BE2C (cell line): ENCODE results near the gene GJD3.

ENCODE experiments used
- DNase-seq: peaks from one replicate; pipeline ENCODE4 v3.0.0-alpha.2; 2020
- H3K27me3 ChIP-seq: fragments of 250-450 bp; sonication (Bioruptor Pico); 2 replicates; pipeline ENCODE4 v1.5.1; 2020; ENCODE audit warnings: mild to moderate bottlenecking
- H3K36me3 ChIP-seq: fragments of 250-450 bp; sonication (Bioruptor Pico); 2 replicates; pipeline ENCODE4 v1.5.1; 2020; ENCODE audit warnings: mild to moderate bottlenecking
- H3K4me1 ChIP-seq: fragments of 250-450 bp; sonication (Bioruptor Pico); 2 replicates; pipeline ENCODE4 v1.5.1; 2020
- H3K4me3 ChIP-seq: 2 replicates; pipeline ENCODE4 v1.5.1; 2011; ENCODE audit warnings: low read depth, low read length
- H3K9me3 ChIP-seq: fragments of 250-450 bp; sonication (Bioruptor Pico); 2 replicates; pipeline ENCODE4 v1.5.1; 2020
- TF ChIP-seq, protein P1 (sequence below): IDR thresholded peaks from 2 replicates; pipeline ENCODE4 v1.5.1; 2012; ENCODE audit warnings: mild to moderate bottlenecking, low read depth, low read length

The GJD3 gene

DNA sequence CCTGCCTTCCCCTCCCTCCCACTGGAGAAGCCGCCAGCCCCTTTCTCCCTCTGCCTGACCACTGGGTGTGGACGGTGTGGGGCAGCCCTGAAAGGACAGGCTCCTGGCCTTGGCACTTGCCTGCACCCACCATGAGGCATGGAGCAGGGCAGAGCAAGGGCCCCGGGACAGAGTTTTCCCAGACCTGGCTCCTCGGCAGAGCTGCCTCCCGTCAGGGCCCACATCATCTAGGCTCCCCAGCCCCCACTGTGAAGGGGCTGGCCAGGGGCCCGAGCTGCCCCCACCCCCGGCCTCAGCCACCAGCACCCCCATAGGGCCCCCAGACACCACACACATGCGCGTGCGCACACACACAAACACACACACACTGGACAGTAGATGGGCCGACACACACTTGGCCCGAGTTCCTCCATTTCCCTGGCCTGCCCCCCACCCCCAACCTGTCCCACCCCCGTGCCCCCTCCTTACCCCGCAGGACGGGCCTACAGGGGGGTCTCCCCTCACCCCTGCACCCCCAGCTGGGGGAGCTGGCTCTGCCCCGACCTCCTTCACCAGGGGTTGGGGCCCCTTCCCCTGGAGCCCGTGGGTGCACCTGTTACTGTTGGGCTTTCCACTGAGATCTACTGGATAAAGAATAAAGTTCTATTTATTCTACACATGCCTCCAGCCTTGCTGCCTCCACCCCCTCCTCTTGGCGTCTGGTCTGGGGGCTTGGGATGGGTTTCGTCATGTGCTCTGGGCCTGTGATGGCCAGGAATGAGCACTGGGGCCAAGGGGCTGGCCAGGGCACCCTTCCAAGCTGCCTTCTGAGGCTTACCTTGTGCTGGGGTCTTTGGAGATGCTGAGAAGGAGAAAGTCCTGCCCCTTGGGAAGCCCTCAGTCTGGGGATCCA is 7.3 kb downstream of the GJD3 start:
- Histone ChIP-seq H3K4me3 (no peak overlapping the region), H3K36me3 (peaks cover 39% of the 10 kb centered on the region), H3K4me1 (peaks cover 40% of the 10 kb centered on the region), H3K9me3 (no peaks in the 10 kb centered on the region), H3K27me3 (no peaks in the 10 kb centered on the region)
- no peak for DNase-seq
- TF ChIP-seq, protein P1, sequence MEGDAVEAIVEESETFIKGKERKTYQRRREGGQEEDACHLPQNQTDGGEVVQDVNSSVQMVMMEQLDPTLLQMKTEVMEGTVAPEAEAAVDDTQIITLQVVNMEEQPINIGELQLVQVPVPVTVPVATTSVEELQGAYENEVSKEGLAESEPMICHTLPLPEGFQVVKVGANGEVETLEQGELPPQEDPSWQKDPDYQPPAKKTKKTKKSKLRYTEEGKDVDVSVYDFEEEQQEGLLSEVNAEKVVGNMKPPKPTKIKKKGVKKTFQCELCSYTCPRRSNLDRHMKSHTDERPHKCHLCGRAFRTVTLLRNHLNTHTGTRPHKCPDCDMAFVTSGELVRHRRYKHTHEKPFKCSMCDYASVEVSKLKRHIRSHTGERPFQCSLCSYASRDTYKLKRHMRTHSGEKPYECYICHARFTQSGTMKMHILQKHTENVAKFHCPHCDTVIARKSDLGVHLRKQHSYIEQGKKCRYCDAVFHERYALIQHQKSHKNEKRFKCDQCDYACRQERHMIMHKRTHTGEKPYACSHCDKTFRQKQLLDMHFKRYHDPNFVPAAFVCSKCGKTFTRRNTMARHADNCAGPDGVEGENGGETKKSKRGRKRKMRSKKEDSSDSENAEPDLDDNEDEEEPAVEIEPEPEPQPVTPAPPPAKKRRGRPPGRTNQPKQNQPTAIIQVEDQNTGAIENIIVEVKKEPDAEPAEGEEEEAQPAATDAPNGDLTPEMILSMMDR: no peak

DNA sequence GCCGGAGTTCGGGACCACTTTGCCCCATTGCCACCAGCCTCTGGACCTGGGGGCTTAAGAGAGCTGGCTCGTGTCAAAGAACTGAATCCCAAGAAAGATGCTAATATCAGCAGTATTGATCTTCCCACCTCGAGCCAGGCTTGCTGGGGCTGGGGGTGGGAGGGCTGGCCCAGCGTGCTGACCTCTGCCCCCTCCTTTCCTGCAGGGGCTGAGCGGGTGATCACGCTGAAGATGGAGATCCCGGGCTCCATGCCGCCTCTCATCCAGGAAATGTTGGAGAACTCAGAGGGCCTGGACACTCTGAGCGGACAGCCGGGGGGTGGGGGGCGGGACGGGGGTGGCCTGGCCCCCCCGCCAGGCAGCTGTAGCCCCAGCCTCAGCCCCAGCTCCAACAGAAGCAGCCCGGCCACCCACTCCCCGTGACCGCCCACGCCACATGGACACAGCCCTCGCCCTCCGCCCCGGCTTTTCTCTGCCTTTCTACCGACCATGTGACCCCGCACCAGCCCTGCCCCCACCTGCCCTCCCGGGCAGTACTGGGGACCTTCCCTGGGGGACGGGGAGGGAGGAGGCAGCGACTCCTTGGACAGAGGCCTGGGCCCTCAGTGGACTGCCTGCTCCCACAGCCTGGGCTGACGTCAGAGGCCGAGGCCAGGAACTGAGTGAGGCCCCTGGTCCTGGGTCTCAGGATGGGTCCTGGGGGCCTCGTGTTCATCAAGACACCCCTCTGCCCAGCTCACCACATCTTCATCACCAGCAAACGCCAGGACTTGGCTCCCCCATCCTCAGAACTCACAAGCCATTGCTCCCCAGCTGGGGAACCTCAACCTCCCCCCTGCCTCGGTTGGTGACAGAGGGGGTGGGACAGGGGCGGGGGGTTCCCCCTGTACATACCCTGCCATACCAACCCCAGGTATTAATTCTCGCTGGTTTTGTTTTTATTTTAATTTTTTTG is 8.5 kb downstream of the GJD3 start:
- H3K4me1 ChIP-seq: peaks cover 51% of the 10 kb centered on the region
- TF ChIP-seq, protein P1: no peak
- DNase-seq: no peak
- peaks cover 46% of the 10 kb centered on the region for H3K36me3 ChIP-seq
- H3K9me3 ChIP-seq: no peaks in the 10 kb centered on the region
- no peak overlapping the region for H3K4me3 ChIP-seq
- H3K27me3 ChIP-seq: no peaks in the 10 kb centered on the region

- Histone ChIP-seq H3K36me3 (peaks cover 46% of the 10 kb centered on the region), H3K4me1 (peaks cover 51% of the 10 kb centered on the region), H3K4me3 (no peak overlapping the region; the same call in 1 of the 2 replicates), H3K27me3 (no peaks in the 10 kb centered on the region), H3K9me3 (no peaks in the 10 kb centered on the region)
- peak; percentile 90 for DNase-seq
- TF ChIP-seq, protein P1: peak; percentile 89
These were observed 9.3 kb downstream of the GJD3 start for GRCh38 chr17:40355123-40355803.

DNA sequence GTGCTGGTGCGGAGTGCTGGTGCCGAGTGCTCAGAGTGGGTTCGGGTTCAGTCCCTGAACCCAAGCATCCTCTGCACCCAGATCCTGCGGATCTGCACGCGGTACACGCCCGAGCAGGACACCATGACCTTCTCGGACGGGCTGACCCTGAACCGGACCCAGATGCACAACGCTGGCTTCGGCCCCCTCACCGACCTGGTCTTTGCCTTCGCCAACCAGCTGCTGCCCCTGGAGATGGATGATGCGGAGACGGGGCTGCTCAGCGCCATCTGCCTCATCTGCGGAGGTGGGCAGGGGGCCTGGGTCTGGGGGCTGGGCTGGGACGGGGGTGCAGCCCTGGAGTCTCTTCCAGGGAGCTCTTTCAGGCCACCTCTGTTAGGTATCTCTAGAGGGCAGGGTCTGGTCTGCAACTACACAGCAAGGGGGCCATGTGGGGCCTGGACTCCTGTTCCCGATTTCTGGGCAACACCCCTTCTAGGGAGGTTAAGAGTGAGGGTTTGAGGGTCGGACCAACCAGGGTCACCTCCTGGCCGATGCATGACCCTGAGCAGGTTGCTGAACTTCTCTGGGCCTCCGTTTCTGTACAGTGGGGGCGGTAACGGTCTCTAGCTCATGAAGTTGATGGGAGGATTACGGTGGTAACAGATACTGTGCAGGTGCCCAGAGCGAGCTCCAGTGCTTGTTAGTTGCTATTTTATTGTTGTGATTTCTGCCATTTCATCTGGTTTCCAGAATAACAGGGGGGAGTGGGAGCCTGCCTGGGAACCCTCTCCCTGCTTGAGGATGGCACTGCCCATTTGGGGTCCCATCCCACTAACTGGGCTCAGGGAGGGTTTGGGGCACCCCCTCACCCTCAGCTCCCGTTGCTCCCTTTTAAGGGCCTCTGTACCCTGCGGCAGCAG is 10.1 kb downstream of the GJD3 start:
- H3K4me3 ChIP-seq: no peak overlapping the region
- peaks cover 57% of the 10 kb centered on the region for H3K4me1 ChIP-seq
- H3K27me3 ChIP-seq: no peaks in the 10 kb centered on the region
- TF ChIP-seq, protein P1: no peak
- no peaks in the 10 kb centered on the region for H3K9me3 ChIP-seq
- DNase-seq: no peak
- peaks cover 50% of the 10 kb centered on the region for H3K36me3 ChIP-seq

- Histone ChIP-seq H3K4me1 (peaks cover 73% of the 10 kb centered on the region), H3K9me3 (no peaks in the 10 kb centered on the region), H3K27me3 (no peaks in the 10 kb centered on the region), H3K4me3 (no peak overlapping the region), H3K36me3 (peaks cover 63% of the 10 kb centered on the region)
- DNase-seq: no peak
- TF ChIP-seq, protein P1: no peak
These were observed 11.7 kb downstream of the GJD3 start for GRCh38 chr17:40352779-40353394.
